ENCODE results near the gene SCUBE3. TPM values are rescaled to one million over a fixed set of nuclear protein-coding genes. Genes with fewer than 3 reads are reported as not detected.

The SCUBE3 gene
- total and polyA plus RNA-seq, 2 donors, result 0.09 to 0.14 TPM

GRCh38 chr6:35238843-35239289 lies 25.1 kb downstream of the SCUBE3 start:
- Histone ChIP-seq H3K27me3 (ENCODE audit: control insufficient read depth in 2 of 2, insufficient read depth in 1 of 2, low read length in 1 of 2) (no peaks in the 10 kb centered on the region), H3K36me3 (ENCODE audit: control insufficient read depth in 2 of 2, insufficient read depth in 2 of 2, low read length in 1 of 2) (peaks cover 5 to 10% of the 10 kb centered on the region in 2 donors), H3K9me3 (ENCODE audit: control insufficient read depth in 2 of 2, insufficient read depth in 1 of 2, low read length in 1 of 2) (peaks cover 0 to 5% of the 10 kb centered on the region in 2 donors), H3K4me1 (ENCODE audit: control insufficient read depth in 2 of 2, insufficient read depth in 2 of 2, low read length in 2 of 2) (peaks cover 0 to 17% of the 10 kb centered on the region in 2 donors), H3K27ac (ENCODE audit: low read depth in 1 of 2, low read length in 1 of 2) (no peak overlapping the region), H3K4me3 (ENCODE audit: low read length in 2 of 2) (no peak overlapping the region)
- WGBS, result 64% methylated on average over 3 of the region's 3 CpGs
- no peak for DNase-seq (ENCODE audit: low read depth in 6 of 9, low spot score in 9 of 9)

DNA sequence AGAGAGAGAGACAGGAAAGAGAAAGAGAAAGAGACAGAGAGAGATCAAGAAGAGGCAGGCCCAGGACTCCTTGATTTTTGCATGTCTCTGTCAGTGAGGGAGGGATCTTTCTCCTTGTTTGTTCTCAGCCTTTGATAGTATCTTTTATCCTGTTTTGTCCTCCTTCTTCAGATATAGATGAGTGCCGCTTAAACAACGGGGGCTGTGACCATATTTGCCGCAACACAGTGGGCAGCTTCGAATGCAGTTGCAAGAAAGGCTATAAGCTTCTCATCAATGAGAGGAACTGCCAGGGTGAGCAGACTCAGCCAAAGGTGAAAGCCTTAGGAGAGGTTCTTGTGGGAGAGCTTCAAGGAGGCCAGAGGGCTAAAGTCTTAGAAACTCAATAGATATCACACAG lies 25.8 kb downstream of the SCUBE3 start:
- peaks cover 5 to 11% of the 10 kb centered on the region in 2 donors for H3K36me3 ChIP-seq (ENCODE audit: control insufficient read depth in 2 of 2, insufficient read depth in 2 of 2, low read length in 1 of 2)
- peaks cover 0 to 6% of the 10 kb centered on the region in 2 donors for H3K9me3 ChIP-seq (ENCODE audit: control insufficient read depth in 2 of 2, insufficient read depth in 1 of 2, low read length in 1 of 2)
- no peak overlapping the region for H3K4me3 ChIP-seq (ENCODE audit: low read length in 2 of 2)
- no peaks in the 10 kb centered on the region for H3K27me3 ChIP-seq (ENCODE audit: control insufficient read depth in 2 of 2, insufficient read depth in 1 of 2, low read length in 1 of 2)
- WGBS, result 97% methylated on average over 4 of the region's 4 CpGs
- H3K4me1 ChIP-seq (ENCODE audit: control insufficient read depth in 2 of 2, insufficient read depth in 2 of 2, low read length in 2 of 2), result peaks cover 0 to 17% of the 10 kb centered on the region in 2 donors
- DNase-seq (ENCODE audit: low read depth in 6 of 9, low spot score in 9 of 9), result no peak
- no peak overlapping the region for H3K27ac ChIP-seq (ENCODE audit: low read depth in 1 of 2, low read length in 1 of 2)

GRCh38 chr6:35240838-35241801 lies 27.4 kb downstream of the SCUBE3 start:
- H3K9me3 ChIP-seq (ENCODE audit: control insufficient read depth in 2 of 2, insufficient read depth in 1 of 2, low read length in 1 of 2), result peaks cover 0 to 4% of the 10 kb centered on the region in 2 donors
- peaks cover 0 to 29% of the 10 kb centered on the region in 2 donors for H3K4me1 ChIP-seq (ENCODE audit: control insufficient read depth in 2 of 2, insufficient read depth in 2 of 2, low read length in 2 of 2)
- H3K27me3 ChIP-seq (ENCODE audit: control insufficient read depth in 2 of 2, insufficient read depth in 1 of 2, low read length in 1 of 2), result no peaks in the 10 kb centered on the region
- H3K36me3 ChIP-seq (ENCODE audit: control insufficient read depth in 2 of 2, insufficient read depth in 2 of 2, low read length in 1 of 2), result peaks cover 5 to 13% of the 10 kb centered on the region in 2 donors
- H3K4me3 ChIP-seq (ENCODE audit: low read length in 2 of 2), result no peak overlapping the region
- no peak overlapping the region for H3K27ac ChIP-seq (ENCODE audit: low read depth in 1 of 2, low read length in 1 of 2)
- DNase-seq (ENCODE audit: low read depth in 6 of 9, low spot score in 9 of 9), result peak in 7 of 9 donors; percentile 42 to 80 (median 59)
- WGBS, result 58% methylated on average over 12 of the region's 12 CpGs

- H3K4me3 ChIP-seq (ENCODE audit: low read length in 2 of 2), result no peak overlapping the region
- no peaks in the 10 kb centered on the region for H3K27me3 ChIP-seq (ENCODE audit: control insufficient read depth in 2 of 2, insufficient read depth in 1 of 2, low read length in 1 of 2)
- peaks cover 0 to 29% of the 10 kb centered on the region in 2 donors for H3K4me1 ChIP-seq (ENCODE audit: control insufficient read depth in 2 of 2, insufficient read depth in 2 of 2, low read length in 2 of 2)
- 96% methylated on average over 5 of the region's 5 CpGs for WGBS
- H3K27ac ChIP-seq (ENCODE audit: low read depth in 1 of 2, low read length in 1 of 2), result no peak overlapping the region
- peaks cover 5 to 13% of the 10 kb centered on the region in 2 donors for H3K36me3 ChIP-seq (ENCODE audit: control insufficient read depth in 2 of 2, insufficient read depth in 2 of 2, low read length in 1 of 2)
- DNase-seq (ENCODE audit: low read depth in 6 of 9, low spot score in 9 of 9), result no peak
- H3K9me3 ChIP-seq (ENCODE audit: control insufficient read depth in 2 of 2, insufficient read depth in 1 of 2, low read length in 1 of 2), result peaks cover 0 to 4% of the 10 kb centered on the region in 2 donors
These were observed 28.7 kb downstream of the SCUBE3 start for GRCh38 chr6:35242486-35242885.

GRCh38 chr6:35242906-35243305 lies 29.1 kb downstream of the SCUBE3 start:
- H3K27ac ChIP-seq (ENCODE audit: low read depth in 1 of 2, low read length in 1 of 2), result no peak overlapping the region
- peaks cover 0 to 24% of the 10 kb centered on the region in 2 donors for H3K4me1 ChIP-seq (ENCODE audit: control insufficient read depth in 2 of 2, insufficient read depth in 2 of 2, low read length in 2 of 2)
- no peak for DNase-seq (ENCODE audit: low read depth in 6 of 9, low spot score in 9 of 9)
- H3K4me3 ChIP-seq (ENCODE audit: low read length in 2 of 2), result no peak overlapping the region
- H3K9me3 ChIP-seq (ENCODE audit: control insufficient read depth in 2 of 2, insufficient read depth in 1 of 2, low read length in 1 of 2), result peaks cover 0 to 4% of the 10 kb centered on the region in 2 donors
- peaks cover 5 to 13% of the 10 kb centered on the region in 2 donors for H3K36me3 ChIP-seq (ENCODE audit: control insufficient read depth in 2 of 2, insufficient read depth in 2 of 2, low read length in 1 of 2)
- H3K27me3 ChIP-seq (ENCODE audit: control insufficient read depth in 2 of 2, insufficient read depth in 1 of 2, low read length in 1 of 2), result no peaks in the 10 kb centered on the region
- WGBS, result 98% methylated on average over 13 of the region's 13 CpGs

DNA sequence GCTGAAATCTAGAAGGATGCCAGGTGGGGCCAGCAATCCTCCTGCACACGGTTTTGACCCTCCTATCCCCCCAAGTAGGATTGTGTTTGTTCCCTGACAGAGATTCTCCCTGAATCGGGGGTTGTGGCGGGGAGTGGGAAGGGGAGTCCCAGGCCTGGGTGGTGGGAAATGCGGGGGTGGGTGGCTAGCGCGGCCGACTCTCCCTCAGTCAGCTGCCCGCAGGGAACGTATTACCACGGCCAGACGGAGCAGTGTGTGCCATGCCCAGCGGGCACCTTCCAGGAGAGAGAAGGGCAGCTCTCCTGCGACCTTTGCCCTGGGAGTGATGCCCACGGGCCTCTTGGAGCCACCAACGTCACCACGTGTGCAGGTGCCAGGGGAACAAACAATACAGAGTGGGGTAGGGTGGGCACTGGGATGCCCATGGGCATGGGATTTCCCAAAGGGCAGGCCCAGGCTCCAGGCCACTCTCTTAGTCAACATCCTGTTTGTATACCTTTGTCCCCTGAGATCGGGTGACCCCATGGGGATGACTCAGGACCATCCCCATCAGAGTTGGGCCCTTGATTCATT lies 29.7 kb downstream of the SCUBE3 start:
- H3K4me1 ChIP-seq (ENCODE audit: control insufficient read depth in 2 of 2, insufficient read depth in 2 of 2, low read length in 2 of 2), result peaks cover 0 to 24% of the 10 kb centered on the region in 2 donors
- no peak overlapping the region for H3K27ac ChIP-seq (ENCODE audit: low read depth in 1 of 2, low read length in 1 of 2)
- WGBS, result 95% methylated on average over 17 of the region's 17 CpGs
- no peak for DNase-seq (ENCODE audit: low read depth in 6 of 9, low spot score in 9 of 9)
- H3K36me3 ChIP-seq (ENCODE audit: control insufficient read depth in 2 of 2, insufficient read depth in 2 of 2, low read length in 1 of 2), result peaks cover 5 to 13% of the 10 kb centered on the region in 2 donors
- H3K27me3 ChIP-seq (ENCODE audit: control insufficient read depth in 2 of 2, insufficient read depth in 1 of 2, low read length in 1 of 2), result no peaks in the 10 kb centered on the region
- peaks cover 0 to 4% of the 10 kb centered on the region in 2 donors for H3K9me3 ChIP-seq (ENCODE audit: control insufficient read depth in 2 of 2, insufficient read depth in 1 of 2, low read length in 1 of 2)
- H3K4me3 ChIP-seq (ENCODE audit: low read length in 2 of 2), result no peak overlapping the region

- Histone ChIP-seq H3K27ac (ENCODE audit: low read depth in 1 of 2, low read length in 1 of 2) (no peak overlapping the region), H3K36me3 (ENCODE audit: control insufficient read depth in 2 of 2, insufficient read depth in 2 of 2, low read length in 1 of 2) (peaks cover 5 to 13% of the 10 kb centered on the region in 2 donors), H3K27me3 (ENCODE audit: control insufficient read depth in 2 of 2, insufficient read depth in 1 of 2, low read length in 1 of 2) (no peaks in the 10 kb centered on the region), H3K4me3 (ENCODE audit: low read length in 2 of 2) (no peak overlapping the region), H3K4me1 (ENCODE audit: control insufficient read depth in 2 of 2, insufficient read depth in 2 of 2, low read length in 2 of 2) (peaks cover 0 to 17% of the 10 kb centered on the region in 2 donors), H3K9me3 (ENCODE audit: control insufficient read depth in 2 of 2, insufficient read depth in 1 of 2, low read length in 1 of 2) (peaks cover 0 to 4% of the 10 kb centered on the region in 2 donors)
- no peak for DNase-seq (ENCODE audit: low read depth in 6 of 9, low spot score in 9 of 9)
- WGBS, result 98% methylated on average over 7 of the region's 7 CpGs
These were observed 30.8 kb downstream of the SCUBE3 start for GRCh38 chr6:35244551-35244950.

GRCh38 chr6:35247642-35248231 lies 34.0 kb downstream of the SCUBE3 start:
- H3K4me3 ChIP-seq (ENCODE audit: low read length in 2 of 2), result no peak overlapping the region
- peaks cover 0 to 12% of the 10 kb centered on the region in 2 donors for H3K4me1 ChIP-seq (ENCODE audit: control insufficient read depth in 2 of 2, insufficient read depth in 2 of 2, low read length in 2 of 2)
- DNase-seq (ENCODE audit: low read depth in 6 of 9, low spot score in 9 of 9), result no peak
- 97% methylated on average over 2 of the region's 2 CpGs for WGBS
- no peaks in the 10 kb centered on the region for H3K27me3 ChIP-seq (ENCODE audit: control insufficient read depth in 2 of 2, insufficient read depth in 1 of 2, low read length in 1 of 2)
- H3K36me3 ChIP-seq (ENCODE audit: control insufficient read depth in 2 of 2, insufficient read depth in 2 of 2, low read length in 1 of 2), result peaks cover 3 to 9% of the 10 kb centered on the region in 2 donors
- peaks cover 0 to 4% of the 10 kb centered on the region in 2 donors for H3K9me3 ChIP-seq (ENCODE audit: control insufficient read depth in 2 of 2, insufficient read depth in 1 of 2, low read length in 1 of 2)
- no peak overlapping the region for H3K27ac ChIP-seq (ENCODE audit: low read depth in 1 of 2, low read length in 1 of 2)

All from thymus (tissue), 11 donors.